ENCODE measurements around the gene AKAP10.
A peak's percentile ranks its signal among the peaks of the same experiment; 100 is the strongest.

The AKAP10 gene

DNA sequence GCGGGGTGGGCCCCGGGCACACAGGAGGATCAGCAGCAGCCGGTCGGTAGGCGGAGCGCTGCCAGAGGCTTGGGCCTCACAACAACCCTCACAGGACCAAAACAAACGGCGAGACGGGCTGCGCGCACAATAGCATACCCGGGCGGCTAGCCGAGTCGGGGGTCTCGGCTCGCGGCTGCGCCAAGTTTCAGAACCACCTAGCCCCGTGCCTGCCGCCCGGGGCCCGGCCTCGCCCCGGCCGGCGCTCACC, 110.6 kb downstream of the AKAP10 start (continued):
- TF ChIP-seq ZNF274 (IDR thresholded peaks at IDR 0.05; ENCODE audit: low read length), result no peak
- no peak for TF ChIP-seq ZNF274 (tag by site-specific recombination; IDR thresholded peaks at IDR 0.05; ENCODE audit: borderline replicate concordance)
- TF ChIP-seq SP3 (tag by site-specific recombination; IDR thresholded peaks at IDR 0.05), result peak; percentile 56
- TF ChIP-seq ZNF830 (tag by site-specific recombination; IDR thresholded peaks at IDR 0.05; ENCODE audit: low read depth), result no peak
- TF ChIP-seq ZNF624 (tag by site-specific recombination; IDR thresholded peaks at IDR 0.05), result no peak
- TF ChIP-seq ZNF391 (tag by site-specific recombination; IDR thresholded peaks at IDR 0.05; ENCODE audit: borderline replicate concordance, low read depth), result 0 out of 2 replicates have a peak, but pooled peaks have one; percentile 16
- no peak for TF ChIP-seq ZNF114 (tag by site-specific recombination; IDR thresholded peaks at IDR 0.05)
- no peak for TF ChIP-seq ZNF529 (tag by site-specific recombination; IDR thresholded peaks at IDR 0.05; ENCODE audit: insufficient replicate concordance)
- no peak for TF ChIP-seq ZNF202 (tag by site-specific recombination; IDR thresholded peaks at IDR 0.05; ENCODE audit: borderline replicate concordance)
- no peak for TF ChIP-seq ZNF521 (tag by site-specific recombination; IDR thresholded peaks at IDR 0.05)
- no peak for TF ChIP-seq ZNF585B (tag by site-specific recombination; IDR thresholded peaks at IDR 0.05)
- TF ChIP-seq ZNF23 (tag by site-specific recombination; IDR thresholded peaks at IDR 0.05; ENCODE audit: borderline replicate concordance), result no peak
- TF ChIP-seq ZNF223 (tag by site-specific recombination; IDR thresholded peaks at IDR 0.05), result no peak
- TF ChIP-seq, protein P1, sequence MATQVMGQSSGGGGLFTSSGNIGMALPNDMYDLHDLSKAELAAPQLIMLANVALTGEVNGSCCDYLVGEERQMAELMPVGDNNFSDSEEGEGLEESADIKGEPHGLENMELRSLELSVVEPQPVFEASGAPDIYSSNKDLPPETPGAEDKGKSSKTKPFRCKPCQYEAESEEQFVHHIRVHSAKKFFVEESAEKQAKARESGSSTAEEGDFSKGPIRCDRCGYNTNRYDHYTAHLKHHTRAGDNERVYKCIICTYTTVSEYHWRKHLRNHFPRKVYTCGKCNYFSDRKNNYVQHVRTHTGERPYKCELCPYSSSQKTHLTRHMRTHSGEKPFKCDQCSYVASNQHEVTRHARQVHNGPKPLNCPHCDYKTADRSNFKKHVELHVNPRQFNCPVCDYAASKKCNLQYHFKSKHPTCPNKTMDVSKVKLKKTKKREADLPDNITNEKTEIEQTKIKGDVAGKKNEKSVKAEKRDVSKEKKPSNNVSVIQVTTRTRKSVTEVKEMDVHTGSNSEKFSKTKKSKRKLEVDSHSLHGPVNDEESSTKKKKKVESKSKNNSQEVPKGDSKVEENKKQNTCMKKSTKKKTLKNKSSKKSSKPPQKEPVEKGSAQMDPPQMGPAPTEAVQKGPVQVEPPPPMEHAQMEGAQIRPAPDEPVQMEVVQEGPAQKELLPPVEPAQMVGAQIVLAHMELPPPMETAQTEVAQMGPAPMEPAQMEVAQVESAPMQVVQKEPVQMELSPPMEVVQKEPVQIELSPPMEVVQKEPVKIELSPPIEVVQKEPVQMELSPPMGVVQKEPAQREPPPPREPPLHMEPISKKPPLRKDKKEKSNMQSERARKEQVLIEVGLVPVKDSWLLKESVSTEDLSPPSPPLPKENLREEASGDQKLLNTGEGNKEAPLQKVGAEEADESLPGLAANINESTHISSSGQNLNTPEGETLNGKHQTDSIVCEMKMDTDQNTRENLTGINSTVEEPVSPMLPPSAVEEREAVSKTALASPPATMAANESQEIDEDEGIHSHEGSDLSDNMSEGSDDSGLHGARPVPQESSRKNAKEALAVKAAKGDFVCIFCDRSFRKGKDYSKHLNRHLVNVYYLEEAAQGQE (tag by site-specific recombination; IDR thresholded peaks at IDR 0.05), result no peak
- TF ChIP-seq, protein P2, sequence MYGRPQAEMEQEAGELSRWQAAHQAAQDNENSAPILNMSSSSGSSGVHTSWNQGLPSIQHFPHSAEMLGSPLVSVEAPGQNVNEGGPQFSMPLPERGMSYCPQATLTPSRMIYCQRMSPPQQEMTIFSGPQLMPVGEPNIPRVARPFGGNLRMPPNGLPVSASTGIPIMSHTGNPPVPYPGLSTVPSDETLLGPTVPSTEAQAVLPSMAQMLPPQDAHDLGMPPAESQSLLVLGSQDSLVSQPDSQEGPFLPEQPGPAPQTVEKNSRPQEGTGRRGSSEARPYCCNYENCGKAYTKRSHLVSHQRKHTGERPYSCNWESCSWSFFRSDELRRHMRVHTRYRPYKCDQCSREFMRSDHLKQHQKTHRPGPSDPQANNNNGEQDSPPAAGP (tag by site-specific recombination; IDR thresholded peaks at IDR 0.05), result 0 out of 2 replicates have a peak, but pooled peaks have one; percentile 28
- TF ChIP-seq ZNF426 (tag by site-specific recombination; IDR thresholded peaks at IDR 0.05), result no peak
- no peak for TF ChIP-seq ZNF530 (tag by site-specific recombination; IDR thresholded peaks at IDR 0.05; ENCODE audit: low read depth)
- TF ChIP-seq ZNF175 (tag by site-specific recombination; IDR thresholded peaks at IDR 0.05), result no peak
- no peak for TF ChIP-seq GLIS1 (tag by site-specific recombination; IDR thresholded peaks at IDR 0.05)
- TF ChIP-seq ZNF354C (tag by site-specific recombination; IDR thresholded peaks at IDR 0.05; ENCODE audit: borderline replicate concordance, low read depth), result no peak
- TF ChIP-seq ZNF560 (tag by site-specific recombination; IDR thresholded peaks at IDR 0.05; ENCODE audit: borderline replicate concordance), result no peak
- TF ChIP-seq ZNF596 (tag by site-specific recombination; IDR thresholded peaks at IDR 0.05), result no peak
- peak; percentile 25; the same call in 1 of the 2 replicates for TF ChIP-seq EGR2 (tag by site-specific recombination; IDR thresholded peaks at IDR 0.05; ENCODE audit: low read depth)
- TF ChIP-seq, protein P3, sequence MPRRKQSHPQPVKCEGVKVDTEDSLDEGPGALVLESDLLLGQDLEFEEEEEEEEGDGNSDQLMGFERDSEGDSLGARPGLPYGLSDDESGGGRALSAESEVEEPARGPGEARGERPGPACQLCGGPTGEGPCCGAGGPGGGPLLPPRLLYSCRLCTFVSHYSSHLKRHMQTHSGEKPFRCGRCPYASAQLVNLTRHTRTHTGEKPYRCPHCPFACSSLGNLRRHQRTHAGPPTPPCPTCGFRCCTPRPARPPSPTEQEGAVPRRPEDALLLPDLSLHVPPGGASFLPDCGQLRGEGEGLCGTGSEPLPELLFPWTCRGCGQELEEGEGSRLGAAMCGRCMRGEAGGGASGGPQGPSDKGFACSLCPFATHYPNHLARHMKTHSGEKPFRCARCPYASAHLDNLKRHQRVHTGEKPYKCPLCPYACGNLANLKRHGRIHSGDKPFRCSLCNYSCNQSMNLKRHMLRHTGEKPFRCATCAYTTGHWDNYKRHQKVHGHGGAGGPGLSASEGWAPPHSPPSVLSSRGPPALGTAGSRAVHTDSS (tag by site-specific recombination; IDR thresholded peaks at IDR 0.05), result no peak
- no peak for TF ChIP-seq ZNF747 (tag by site-specific recombination; IDR thresholded peaks at IDR 0.05)
- no peak for TF ChIP-seq ZNF621 (tag by site-specific recombination; IDR thresholded peaks at IDR 0.05)
- TF ChIP-seq ZNF600 (tag by site-specific recombination; IDR thresholded peaks at IDR 0.05), result peak; percentile 76
- TF ChIP-seq, protein P4, sequence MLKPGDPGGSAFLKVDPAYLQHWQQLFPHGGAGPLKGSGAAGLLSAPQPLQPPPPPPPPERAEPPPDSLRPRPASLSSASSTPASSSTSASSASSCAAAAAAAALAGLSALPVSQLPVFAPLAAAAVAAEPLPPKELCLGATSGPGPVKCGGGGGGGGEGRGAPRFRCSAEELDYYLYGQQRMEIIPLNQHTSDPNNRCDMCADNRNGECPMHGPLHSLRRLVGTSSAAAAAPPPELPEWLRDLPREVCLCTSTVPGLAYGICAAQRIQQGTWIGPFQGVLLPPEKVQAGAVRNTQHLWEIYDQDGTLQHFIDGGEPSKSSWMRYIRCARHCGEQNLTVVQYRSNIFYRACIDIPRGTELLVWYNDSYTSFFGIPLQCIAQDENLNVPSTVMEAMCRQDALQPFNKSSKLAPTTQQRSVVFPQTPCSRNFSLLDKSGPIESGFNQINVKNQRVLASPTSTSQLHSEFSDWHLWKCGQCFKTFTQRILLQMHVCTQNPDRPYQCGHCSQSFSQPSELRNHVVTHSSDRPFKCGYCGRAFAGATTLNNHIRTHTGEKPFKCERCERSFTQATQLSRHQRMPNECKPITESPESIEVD (tag by site-specific recombination; IDR thresholded peaks at IDR 0.05), result no peak
- TF ChIP-seq, protein P5, sequence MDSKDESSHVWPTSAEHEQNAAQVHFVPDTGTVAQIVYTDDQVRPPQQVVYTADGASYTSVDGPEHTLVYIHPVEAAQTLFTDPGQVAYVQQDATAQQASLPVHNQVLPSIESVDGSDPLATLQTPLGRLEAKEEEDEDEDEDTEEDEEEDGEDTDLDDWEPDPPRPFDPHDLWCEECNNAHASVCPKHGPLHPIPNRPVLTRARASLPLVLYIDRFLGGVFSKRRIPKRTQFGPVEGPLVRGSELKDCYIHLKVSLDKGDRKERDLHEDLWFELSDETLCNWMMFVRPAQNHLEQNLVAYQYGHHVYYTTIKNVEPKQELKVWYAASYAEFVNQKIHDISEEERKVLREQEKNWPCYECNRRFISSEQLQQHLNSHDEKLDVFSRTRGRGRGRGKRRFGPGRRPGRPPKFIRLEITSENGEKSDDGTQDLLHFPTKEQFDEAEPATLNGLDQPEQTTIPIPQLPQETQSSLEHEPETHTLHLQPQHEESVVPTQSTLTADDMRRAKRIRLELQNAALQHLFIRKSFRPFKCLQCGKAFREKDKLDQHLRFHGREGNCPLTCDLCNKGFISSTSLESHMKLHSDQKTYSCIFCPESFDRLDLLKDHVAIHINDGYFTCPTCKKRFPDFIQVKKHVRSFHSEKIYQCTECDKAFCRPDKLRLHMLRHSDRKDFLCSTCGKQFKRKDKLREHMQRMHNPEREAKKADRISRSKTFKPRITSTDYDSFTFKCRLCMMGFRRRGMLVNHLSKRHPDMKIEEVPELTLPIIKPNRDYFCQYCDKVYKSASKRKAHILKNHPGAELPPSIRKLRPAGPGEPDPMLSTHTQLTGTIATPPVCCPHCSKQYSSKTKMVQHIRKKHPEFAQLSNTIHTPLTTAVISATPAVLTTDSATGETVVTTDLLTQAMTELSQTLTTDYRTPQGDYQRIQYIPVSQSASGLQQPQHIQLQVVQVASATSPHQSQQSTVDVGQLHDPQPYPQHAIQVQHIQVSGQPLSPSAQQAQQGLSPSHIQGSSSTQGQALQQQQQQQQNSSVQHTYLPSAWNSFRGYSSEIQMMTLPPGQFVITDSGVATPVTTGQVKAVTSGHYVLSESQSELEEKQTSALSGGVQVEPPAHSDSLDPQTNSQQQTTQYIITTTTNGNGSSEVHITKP (tag by site-specific recombination; IDR thresholded peaks at IDR 0.05), result peak; percentile 49; the same call in 1 of the 2 replicates
- TF ChIP-seq ZNF169 (tag by site-specific recombination; IDR thresholded peaks at IDR 0.05), result no peak
- no peak for TF ChIP-seq ZNF785 (tag by site-specific recombination; IDR thresholded peaks at IDR 0.05)

Measured in HEK293 (cell line).